Renal cortical epithelial cell (primary cell): ENCODE measurements around the gene CDIP1. TPM values are rescaled to one million over a fixed set of nuclear protein-coding genes. Genes with fewer than 3 reads are reported as not detected.

ENCODE experiments used
- DNase-seq: peaks from one replicate; pipeline ENCODE4 v3.0.0-alpha.2; 2011; ENCODE audit warnings: low read depth
- total RNA-seq: library from RNA; depleted of rRNA; stranded (reverse); fragments of >200 nt; gene quantifications from 2 replicates; pipeline ENCODE4 v1.2.3, GENCODE V29; 2014

The CDIP1 gene
- total RNA-seq, 1 donor from 2014 or later: 27.4 TPM

GRCh38 chr16:4489030-4489429, 49.5 kb downstream of the CDIP1 start:
- DNase-seq: peak; percentile 95

- no peak for DNase-seq
Observed at GRCh38 chr16:4488499-4488967, 50.0 kb downstream of the CDIP1 start.

- peak; percentile 99 for DNase-seq
Observed at GRCh38 chr16:4487955-4488498, 50.5 kb downstream of the CDIP1 start.

GRCh38 chr16:4486126-4486893, 52.3 kb downstream of the CDIP1 start:
- DNase-seq: peak; percentile 22

GRCh38 chr16:4481963-4482362, 56.6 kb downstream of the CDIP1 start:
- DNase-seq: no peak

GRCh38 chr16:4481526-4481925, 57.0 kb downstream of the CDIP1 start:
- no peak for DNase-seq

GRCh38 chr16:4477966-4478365, 60.6 kb downstream of the CDIP1 start:
- DNase-seq: peak; percentile 86

GRCh38 chr16:4475880-4476788, 62.4 kb downstream of the CDIP1 start, which contains the start of gene HMOX2:
TSS of gene HMOX2 (plus strand) at chr16:4476398. CDS start at chr16:4505525, 29,127 bp downstream.
- DNase-seq: peak; percentile 79

GRCh38 chr16:4474192-4474961, 64.2 kb downstream of the CDIP1 start, which contains the start of gene NMRAL1:
TSS of gene NMRAL1 (minus strand) at chr16:4474625. CDS start at chr16:4474132, 493 bp downstream.
- peak; percentile 76 for DNase-seq

GRCh38 chr16:4472880-4473279, 65.7 kb downstream of the CDIP1 start:
- no peak for DNase-seq

GRCh38 chr16:4471869-4472268, 66.7 kb downstream of the CDIP1 start:
- DNase-seq: no peak

GRCh38 chr16:4468972-4469371, 69.6 kb downstream of the CDIP1 start:
- DNase-seq: no peak

GRCh38 chr16:4467916-4468315, 70.7 kb downstream of the CDIP1 start:
- DNase-seq: no peak

- DNase-seq: no peak
Observed at GRCh38 chr16:4465977-4466779, 72.4 kb downstream of the CDIP1 start.

GRCh38 chr16:4463522-4464163, 74.9 kb downstream of the CDIP1 start:
- no peak for DNase-seq

- no peak for DNase-seq
Observed at GRCh38 chr16:4461250-4462085, 77.1 kb downstream of the CDIP1 start.

GRCh38 chr16:4460936-4461249, 77.7 kb downstream of the CDIP1 start:
- DNase-seq: no peak
